H9 (cell line): ENCODE data around the gene CEP89. TPM values are rescaled to one million over a fixed set of nuclear protein-coding genes. Genes with fewer than 3 reads are reported as not detected.

Experiments
- DNase-seq: peaks from one replicate; pipeline ENCODE4 v3.0.0-alpha.2; 2017
- H2AFZ ChIP-seq: one replicate; pipeline ENCODE4 v1.6.1; 2013; ENCODE audit warnings: mild to moderate bottlenecking, low read length, control low read depth, moderate library complexity
- H2AK5ac ChIP-seq: 2 replicates; pipeline ENCODE4 v1.6.1; 2013; ENCODE audit warnings: low read length, control low read depth, mixed read lengths; ENCODE audit not compliant: insufficient read length
- H2BK120ac ChIP-seq: one replicate; pipeline ENCODE4 v1.6.1; 2013; ENCODE audit warnings: low read depth, mild to moderate bottlenecking, low read length, control low read depth, inconsistent platforms; ENCODE audit not compliant: poor library complexity, severe bottlenecking
- H2BK12ac ChIP-seq: 2 replicates; pipeline ENCODE4 v1.6.1; 2013; ENCODE audit warnings: low read length, control low read depth, mixed read lengths, low read depth; ENCODE audit not compliant: insufficient read length
- H2BK15ac ChIP-seq: 2 replicates; pipeline ENCODE4 v1.6.1; 2013; ENCODE audit warnings: low read depth, low read length, control low read depth
- H2BK20ac ChIP-seq: one replicate; pipeline ENCODE4 v1.6.1; 2013; ENCODE audit warnings: low read depth, mild to moderate bottlenecking, low read length, control low read depth, inconsistent platforms; ENCODE audit not compliant: poor library complexity, severe bottlenecking
- H2BK5ac ChIP-seq: 2 replicates; pipeline ENCODE4 v1.6.1; 2013; ENCODE audit warnings: low read length, control low read depth, mixed read lengths; ENCODE audit not compliant: insufficient read length
- H3K14ac ChIP-seq: 2 replicates; pipeline ENCODE4 v1.6.1; 2013; ENCODE audit warnings: low read length, control low read depth; ENCODE audit not compliant: insufficient read depth
- H3K18ac ChIP-seq: 2 replicates; pipeline ENCODE4 v1.6.1; 2013; ENCODE audit warnings: low read depth, mild to moderate bottlenecking, mixed read lengths, low read length, control low read depth; ENCODE audit not compliant: insufficient read length
- H3K23ac ChIP-seq: 2 replicates; pipeline ENCODE4 v1.6.1; 2013; ENCODE audit warnings: low read length, control low read depth, mixed read lengths, low read depth; ENCODE audit not compliant: insufficient read length
- H3K23me2 ChIP-seq: 2 replicates; pipeline ENCODE4 v1.6.1; 2013; ENCODE audit warnings: low read depth, mild to moderate bottlenecking, mixed read lengths, low read length, control low read depth; ENCODE audit not compliant: insufficient read length, poor library complexity, severe bottlenecking
- H3K27ac ChIP-seq: 2 replicates; pipeline ENCODE4 v1.5.1; 2013; ENCODE audit warnings: low read length, control low read depth, mixed read lengths, low read depth; ENCODE audit not compliant: insufficient read length
- H3K27me3 ChIP-seq: 2 replicates; pipeline ENCODE4 v1.6.1; 2013; ENCODE audit warnings: low read length, control low read depth, inconsistent platforms; ENCODE audit not compliant: insufficient read depth
- H3K4ac ChIP-seq: 2 replicates; pipeline ENCODE4 v1.6.1; 2013; ENCODE audit warnings: low read depth, mild to moderate bottlenecking, control low read depth, inconsistent platforms, low read length, moderate library complexity
- H3K4me1 ChIP-seq: 2 replicates; pipeline ENCODE4 v1.6.1; 2013; ENCODE audit warnings: low read length, control low read depth, inconsistent platforms; ENCODE audit not compliant: insufficient read depth
- H3K4me2 ChIP-seq: 2 replicates; pipeline ENCODE4 v1.6.1; 2013; ENCODE audit warnings: low read length, control low read depth, mixed read lengths; ENCODE audit not compliant: insufficient read length, insufficient read depth
- H3K56ac ChIP-seq: 2 replicates; pipeline ENCODE4 v1.6.1; 2013; ENCODE audit warnings: low read depth, mild to moderate bottlenecking, mixed read lengths, low read length, control low read depth; ENCODE audit not compliant: insufficient read length
- H3K79me1 ChIP-seq: 2 replicates; pipeline ENCODE4 v1.6.1; 2013; ENCODE audit warnings: low read depth, mild to moderate bottlenecking, moderate library complexity, low read length, control low read depth, inconsistent platforms; ENCODE audit not compliant: insufficient read depth, poor library complexity, severe bottlenecking
- H3K79me2 ChIP-seq: 2 replicates; pipeline ENCODE4 v1.6.1; 2013; ENCODE audit warnings: low read length, control low read depth, inconsistent platforms; ENCODE audit not compliant: insufficient read depth
- H3K9ac ChIP-seq: 2 replicates; pipeline ENCODE4 v1.6.1; 2013; ENCODE audit warnings: low read length, control low read depth, mixed read lengths; ENCODE audit not compliant: insufficient read length; ENCODE audit errors: extremely low read depth
- H3K9me3 ChIP-seq: one replicate; pipeline ENCODE4 v1.6.1; 2013; ENCODE audit warnings: low read depth, low read length, inconsistent platforms; ENCODE audit not compliant: control insufficient read depth
- H3T11ph ChIP-seq: one replicate; pipeline ENCODE4 v1.6.1; 2013; ENCODE audit warnings: mild to moderate bottlenecking, low read length, control low read depth, inconsistent platforms
- H4K20me1 ChIP-seq: one replicate; pipeline ENCODE4 v1.6.1; 2013; ENCODE audit not compliant: control insufficient read depth, insufficient read length, insufficient read depth
- H4K5ac ChIP-seq: 2 replicates; pipeline ENCODE4 v1.6.1; 2013; ENCODE audit warnings: low read depth, mild to moderate bottlenecking, mixed read lengths, low read length, control low read depth; ENCODE audit not compliant: insufficient read length
- H4K8ac ChIP-seq: replicated peaks from 2 replicates; pipeline ENCODE4 v1.6.1; 2013; ENCODE audit warnings: low read length, control low read depth, mixed read lengths, low read depth; ENCODE audit not compliant: insufficient read length
- H4K91ac ChIP-seq: 2 replicates; pipeline ENCODE4 v1.6.1; 2013; ENCODE audit warnings: low read depth, mild to moderate bottlenecking, moderate library complexity, mixed read lengths, low read length, control low read depth; ENCODE audit not compliant: insufficient read length
- H3K27ac Mint-ChIP-seq, 3 experiments: 2 replicates in 2 of 3; 3 replicates in 1 of 3; pipeline ENCODE4 v1.8.0; 2020 to 2021; ENCODE audit warnings: mixed read lengths in 3 of 3, mild to moderate bottlenecking in 1 of 3, moderate library complexity in 1 of 3
- H3K27me3 Mint-ChIP-seq: 2 replicates; pipeline ENCODE4 v1.8.0; 2021; ENCODE audit warnings: low read depth, mild to moderate bottlenecking, moderate library complexity, mixed read lengths
- H3K36me3 Mint-ChIP-seq, 3 experiments: 2 replicates in 2 of 3; 3 replicates in 1 of 3; pipeline ENCODE4 v1.8.0; 2020 to 2021; ENCODE audit warnings: low read depth in 3 of 3, mixed read lengths in 3 of 3; ENCODE audit not compliant: insufficient read depth in 1 of 3
- H3K4me1 Mint-ChIP-seq, 2 experiments: 2 replicates each; pipeline ENCODE4 v1.8.0; 2020; ENCODE audit warnings: mixed read lengths in 2 of 2
- H3K4me3 Mint-ChIP-seq, 2 experiments: 2 replicates in 1 of 2; 3 replicates in 1 of 2; pipeline ENCODE4 v1.8.0; 2020 to 2021; ENCODE audit warnings: mild to moderate bottlenecking in 2 of 2, mixed read lengths in 2 of 2, moderate library complexity in 1 of 2
- H3K9me3 Mint-ChIP-seq, 2 experiments: 2 replicates in 1 of 2; 3 replicates in 1 of 2; pipeline ENCODE4 v1.8.0; 2020; ENCODE audit warnings: mild to moderate bottlenecking in 2 of 2, mixed read lengths in 2 of 2, moderate library complexity in 1 of 2
- CTCF ChIP-seq: fragments of 200-600 bp; sonication (generic); conservative IDR thresholded peaks from 3 replicates; pipeline ENCODE4 v1.8.0; 2021; ENCODE audit warnings: antibody characterized with exemption, mild to moderate bottlenecking
- WGBS: extraction: QIAGEN DNeasy Blood & Tissue Kit; methylation state at CpG from one replicate; pipeline ENCODE4 v1.1.7; 2013; ENCODE audit warnings: missing lambda C conversion rate, low lambda C conversion rate, mixed read lengths; ENCODE audit not compliant: insufficient read length; ENCODE audit errors: extremely low coverage; 5-methylcytosine and 5-hydroxymethylcytosine counted together
- total RNA-seq: library from RNA; stranded (reverse); gene quantifications from 2 replicates; pipeline ENCODE4 v1.2.1, GENCODE V29; 2021

CEP89 gene
- total RNA-seq, 1 experiment from 2014 or later = 22.1 TPM

GRCh38 chr19:32866564-32867265, 105.0 kb downstream of the CEP89 start:
- Histone ChIP-seq H3K79me2 (no peaks in the 10 kb centered on the region), H4K5ac (no peak overlapping the region), H4K8ac (peak overlapping the region; percentile 58), H3K4me2 (no peak overlapping the region), H2BK12ac (no peak overlapping the region), H3K18ac (no peak overlapping the region), H3K23ac (no peak overlapping the region), H2BK120ac (no peak overlapping the region), H3K27ac (no peak overlapping the region), H3K79me1 (no peaks in the 10 kb centered on the region), H3T11ph (no peak overlapping the region), H3K4ac (no peak overlapping the region), H2BK15ac (no peak overlapping the region), H3K9me3 (no peaks in the 10 kb centered on the region), H3K56ac (no peak overlapping the region), H3K27me3 (no peaks in the 10 kb centered on the region), H4K20me1 (no peaks in the 10 kb centered on the region), H2BK5ac (no peak overlapping the region), H3K4me1 (no peaks in the 10 kb centered on the region), H3K23me2 (no peaks in the 10 kb centered on the region), H4K91ac (no peak overlapping the region), H3K14ac (peak overlapping the region; percentile 29), H2AFZ (no peak overlapping the region), H2BK20ac (no peak overlapping the region), H2AK5ac (no peak overlapping the region), H3K9ac (no peak overlapping the region)
- Mint-ChIP-seq H3K4me3 (no peak overlapping the region), H3K27ac (peak overlapping the region in 2 of 3 experiments; percentile 35 to 50; a peak in 2 of 7 replicates), H3K4me1 (peaks cover 0 to 5% of the 10 kb centered on the region in 2 experiments; a peak in 1 of 4 replicates), H3K9me3 (no peaks in the 10 kb centered on the region; a peak in 2 of 5 replicates), H3K36me3 (no peaks in the 10 kb centered on the region), H3K27me3 (no peaks in the 10 kb centered on the region)
- no peak for TF ChIP-seq CTCF
- DNase-seq = peak; percentile 37
- WGBS = no CpG with 5 or more reads among the region's 12 CpGs
